H9 (cell line): Measurements from ENCODE around the gene OGFOD1. TPM values are rescaled to one million over a fixed set of nuclear protein-coding genes. Genes with fewer than 3 reads are reported as not detected.

Experiments used
- DNase-seq: peaks from one replicate; pipeline ENCODE4 v3.0.0-alpha.2; 2017
- H2AFZ ChIP-seq: one replicate; pipeline ENCODE4 v1.6.1; 2013; ENCODE audit warnings: mild to moderate bottlenecking, low read length, control low read depth, moderate library complexity
- H2AK5ac ChIP-seq: 2 replicates; pipeline ENCODE4 v1.6.1; 2013; ENCODE audit warnings: low read length, control low read depth, mixed read lengths; ENCODE audit not compliant: insufficient read length
- H2BK120ac ChIP-seq: one replicate; pipeline ENCODE4 v1.6.1; 2013; ENCODE audit warnings: low read depth, mild to moderate bottlenecking, low read length, control low read depth, inconsistent platforms; ENCODE audit not compliant: poor library complexity, severe bottlenecking
- H2BK12ac ChIP-seq: 2 replicates; pipeline ENCODE4 v1.6.1; 2013; ENCODE audit warnings: low read length, control low read depth, mixed read lengths, low read depth; ENCODE audit not compliant: insufficient read length
- H2BK15ac ChIP-seq: 2 replicates; pipeline ENCODE4 v1.6.1; 2013; ENCODE audit warnings: low read depth, low read length, control low read depth
- H2BK20ac ChIP-seq: one replicate; pipeline ENCODE4 v1.6.1; 2013; ENCODE audit warnings: low read depth, mild to moderate bottlenecking, low read length, control low read depth, inconsistent platforms; ENCODE audit not compliant: poor library complexity, severe bottlenecking
- H2BK5ac ChIP-seq: 2 replicates; pipeline ENCODE4 v1.6.1; 2013; ENCODE audit warnings: low read length, control low read depth, mixed read lengths; ENCODE audit not compliant: insufficient read length
- H3K14ac ChIP-seq: 2 replicates; pipeline ENCODE4 v1.6.1; 2013; ENCODE audit warnings: low read length, control low read depth; ENCODE audit not compliant: insufficient read depth
- H3K18ac ChIP-seq: 2 replicates; pipeline ENCODE4 v1.6.1; 2013; ENCODE audit warnings: low read depth, mild to moderate bottlenecking, mixed read lengths, low read length, control low read depth; ENCODE audit not compliant: insufficient read length
- H3K23ac ChIP-seq: 2 replicates; pipeline ENCODE4 v1.6.1; 2013; ENCODE audit warnings: low read length, control low read depth, mixed read lengths, low read depth; ENCODE audit not compliant: insufficient read length
- H3K23me2 ChIP-seq: 2 replicates; pipeline ENCODE4 v1.6.1; 2013; ENCODE audit warnings: low read depth, mild to moderate bottlenecking, mixed read lengths, low read length, control low read depth; ENCODE audit not compliant: insufficient read length, poor library complexity, severe bottlenecking
- H3K27ac ChIP-seq: 2 replicates; pipeline ENCODE4 v1.5.1; 2013; ENCODE audit warnings: low read length, control low read depth, mixed read lengths, low read depth; ENCODE audit not compliant: insufficient read length
- H3K27me3 ChIP-seq: 2 replicates; pipeline ENCODE4 v1.6.1; 2013; ENCODE audit warnings: low read length, control low read depth, inconsistent platforms; ENCODE audit not compliant: insufficient read depth
- H3K4ac ChIP-seq: 2 replicates; pipeline ENCODE4 v1.6.1; 2013; ENCODE audit warnings: low read depth, mild to moderate bottlenecking, control low read depth, inconsistent platforms, low read length, moderate library complexity
- H3K4me1 ChIP-seq: 2 replicates; pipeline ENCODE4 v1.6.1; 2013; ENCODE audit warnings: low read length, control low read depth, inconsistent platforms; ENCODE audit not compliant: insufficient read depth
- H3K4me2 ChIP-seq: 2 replicates; pipeline ENCODE4 v1.6.1; 2013; ENCODE audit warnings: low read length, control low read depth, mixed read lengths; ENCODE audit not compliant: insufficient read length, insufficient read depth
- H3K56ac ChIP-seq: 2 replicates; pipeline ENCODE4 v1.6.1; 2013; ENCODE audit warnings: low read depth, mild to moderate bottlenecking, mixed read lengths, low read length, control low read depth; ENCODE audit not compliant: insufficient read length
- H3K79me1 ChIP-seq: 2 replicates; pipeline ENCODE4 v1.6.1; 2013; ENCODE audit warnings: low read depth, mild to moderate bottlenecking, moderate library complexity, low read length, control low read depth, inconsistent platforms; ENCODE audit not compliant: insufficient read depth, poor library complexity, severe bottlenecking
- H3K79me2 ChIP-seq: 2 replicates; pipeline ENCODE4 v1.6.1; 2013; ENCODE audit warnings: low read length, control low read depth, inconsistent platforms; ENCODE audit not compliant: insufficient read depth
- H3K9ac ChIP-seq: 2 replicates; pipeline ENCODE4 v1.6.1; 2013; ENCODE audit warnings: low read length, control low read depth, mixed read lengths; ENCODE audit not compliant: insufficient read length; ENCODE audit errors: extremely low read depth
- H3K9me3 ChIP-seq: one replicate; pipeline ENCODE4 v1.6.1; 2013; ENCODE audit warnings: low read depth, low read length, inconsistent platforms; ENCODE audit not compliant: control insufficient read depth
- H3T11ph ChIP-seq: one replicate; pipeline ENCODE4 v1.6.1; 2013; ENCODE audit warnings: mild to moderate bottlenecking, low read length, control low read depth, inconsistent platforms
- H4K20me1 ChIP-seq: one replicate; pipeline ENCODE4 v1.6.1; 2013; ENCODE audit not compliant: control insufficient read depth, insufficient read length, insufficient read depth
- H4K5ac ChIP-seq: 2 replicates; pipeline ENCODE4 v1.6.1; 2013; ENCODE audit warnings: low read depth, mild to moderate bottlenecking, mixed read lengths, low read length, control low read depth; ENCODE audit not compliant: insufficient read length
- H4K8ac ChIP-seq: replicated peaks from 2 replicates; pipeline ENCODE4 v1.6.1; 2013; ENCODE audit warnings: low read length, control low read depth, mixed read lengths, low read depth; ENCODE audit not compliant: insufficient read length
- H4K91ac ChIP-seq: 2 replicates; pipeline ENCODE4 v1.6.1; 2013; ENCODE audit warnings: low read depth, mild to moderate bottlenecking, moderate library complexity, mixed read lengths, low read length, control low read depth; ENCODE audit not compliant: insufficient read length
- H3K27ac Mint-ChIP-seq, 3 experiments: 2 replicates in 2 of 3; 3 replicates in 1 of 3; pipeline ENCODE4 v1.8.0; 2020 to 2021; ENCODE audit warnings: mixed read lengths in 3 of 3, mild to moderate bottlenecking in 1 of 3, moderate library complexity in 1 of 3
- H3K27me3 Mint-ChIP-seq: 2 replicates; pipeline ENCODE4 v1.8.0; 2021; ENCODE audit warnings: low read depth, mild to moderate bottlenecking, moderate library complexity, mixed read lengths
- H3K36me3 Mint-ChIP-seq, 3 experiments: 2 replicates in 2 of 3; 3 replicates in 1 of 3; pipeline ENCODE4 v1.8.0; 2020 to 2021; ENCODE audit warnings: low read depth in 3 of 3, mixed read lengths in 3 of 3; ENCODE audit not compliant: insufficient read depth in 1 of 3
- H3K4me1 Mint-ChIP-seq, 2 experiments: 2 replicates each; pipeline ENCODE4 v1.8.0; 2020; ENCODE audit warnings: mixed read lengths in 2 of 2
- H3K4me3 Mint-ChIP-seq, 2 experiments: 2 replicates in 1 of 2; 3 replicates in 1 of 2; pipeline ENCODE4 v1.8.0; 2020 to 2021; ENCODE audit warnings: mild to moderate bottlenecking in 2 of 2, mixed read lengths in 2 of 2, moderate library complexity in 1 of 2
- H3K9me3 Mint-ChIP-seq, 2 experiments: 2 replicates in 1 of 2; 3 replicates in 1 of 2; pipeline ENCODE4 v1.8.0; 2020; ENCODE audit warnings: mild to moderate bottlenecking in 2 of 2, mixed read lengths in 2 of 2, moderate library complexity in 1 of 2
- WGBS: extraction: QIAGEN DNeasy Blood & Tissue Kit; methylation state at CpG from one replicate; pipeline ENCODE4 v1.1.7; 2013; ENCODE audit warnings: missing lambda C conversion rate, low lambda C conversion rate, mixed read lengths; ENCODE audit not compliant: insufficient read length; ENCODE audit errors: extremely low coverage; 5-methylcytosine and 5-hydroxymethylcytosine counted together
- total RNA-seq: library from RNA; stranded (reverse); gene quantifications from 2 replicates; pipeline ENCODE4 v1.2.1, GENCODE V29; 2021
- TF ChIP-seq, protein P1 (sequence below): fragments of 200-600 bp; sonication (generic); conservative IDR thresholded peaks from 3 replicates; pipeline ENCODE4 v1.8.0; 2021; ENCODE audit warnings: antibody characterized with exemption, mild to moderate bottlenecking

OGFOD1 gene
- total RNA-seq, 1 experiment from 2014 or later = 66.5 TPM

DNA sequence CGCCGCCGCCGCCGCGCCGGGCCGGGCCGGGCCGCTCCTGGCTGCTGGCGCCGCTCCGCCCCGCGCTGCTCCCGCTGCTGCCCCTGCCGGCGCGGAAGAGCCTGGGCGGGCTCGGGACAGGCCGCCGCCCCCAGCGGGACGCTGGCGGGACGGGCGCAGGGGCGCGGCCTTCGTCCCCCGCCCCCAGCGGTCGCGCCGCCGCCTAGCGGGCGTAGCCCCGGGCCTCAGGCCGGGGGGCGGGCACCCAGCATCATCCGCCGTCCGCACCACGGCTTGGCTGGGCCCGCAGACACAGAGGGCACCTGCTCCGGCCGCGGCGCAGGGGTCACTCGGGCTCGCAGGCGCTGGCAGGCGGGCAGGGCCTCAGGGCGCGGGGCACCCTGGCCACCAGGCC lies 25.9 kb upstream of the OGFOD1 start, which contains the start of gene AMFR:
Gene AMFR (minus strand): TSS at position 107 of the 394 bp plus-strand sequence. CDS start 218 bp downstream, outside the sequence.
- peak; percentile 66 for DNase-seq
- Histone ChIP-seq H3K4me2 (peak within 1 kb of the TSS; percentile 100), H3K4me1 (peaks cover 3% of the 10 kb centered on the region; the same call in 1 of the 2 replicates), H2BK5ac (no peak within 1 kb of the TSS), H3K9ac (peak within 1 kb of the TSS; percentile 74), H3K14ac (peak within 1 kb of the TSS; percentile 82), H3K4ac (no peak within 1 kb of the TSS), H3K27ac (no peak within 1 kb of the TSS), H3K79me2 (peaks cover 2% of the 10 kb centered on the region; the same call in 1 of the 2 replicates), H2AFZ (no peak within 1 kb of the TSS), H3K79me1 (peaks cover 3% of the 10 kb centered on the region), H4K5ac (no peak within 1 kb of the TSS), H3K56ac (no peak within 1 kb of the TSS), H3K27me3 (no peaks in the 10 kb centered on the region; the same call in 1 of the 2 replicates), H3K23me2 (peaks cover 7% of the 10 kb centered on the region), H3T11ph (no peak within 1 kb of the TSS), H2BK15ac (no peak within 1 kb of the TSS), H4K20me1 (no peaks in the 10 kb centered on the region), H4K91ac (no peak within 1 kb of the TSS), H3K23ac (no peak within 1 kb of the TSS), H2BK120ac (no peak within 1 kb of the TSS), H3K18ac (no peak within 1 kb of the TSS), H2BK12ac (no peak within 1 kb of the TSS), H4K8ac (no peak within 1 kb of the TSS), H2BK20ac (no peak within 1 kb of the TSS), H2AK5ac (no peak within 1 kb of the TSS), H3K9me3 (no peaks in the 10 kb centered on the region)
- Mint-ChIP-seq H3K27me3 (peaks cover 17% of the 10 kb centered on the region), H3K4me3 (peak within 1 kb of the TSS; percentile 85 to 95), H3K4me1 (peaks cover 34 to 39% of the 10 kb centered on the region in 2 experiments), H3K36me3 (peaks cover 0 to under 1% (median under 1%) of the 10 kb centered on the region in 3 experiments; a peak in 5 of 7 replicates), H3K9me3 (no peaks in the 10 kb centered on the region), H3K27ac (peak within 1 kb of the TSS in 1 of 3 experiments; percentile 13; a peak in 2 of 7 replicates)
- TF ChIP-seq, protein P1, sequence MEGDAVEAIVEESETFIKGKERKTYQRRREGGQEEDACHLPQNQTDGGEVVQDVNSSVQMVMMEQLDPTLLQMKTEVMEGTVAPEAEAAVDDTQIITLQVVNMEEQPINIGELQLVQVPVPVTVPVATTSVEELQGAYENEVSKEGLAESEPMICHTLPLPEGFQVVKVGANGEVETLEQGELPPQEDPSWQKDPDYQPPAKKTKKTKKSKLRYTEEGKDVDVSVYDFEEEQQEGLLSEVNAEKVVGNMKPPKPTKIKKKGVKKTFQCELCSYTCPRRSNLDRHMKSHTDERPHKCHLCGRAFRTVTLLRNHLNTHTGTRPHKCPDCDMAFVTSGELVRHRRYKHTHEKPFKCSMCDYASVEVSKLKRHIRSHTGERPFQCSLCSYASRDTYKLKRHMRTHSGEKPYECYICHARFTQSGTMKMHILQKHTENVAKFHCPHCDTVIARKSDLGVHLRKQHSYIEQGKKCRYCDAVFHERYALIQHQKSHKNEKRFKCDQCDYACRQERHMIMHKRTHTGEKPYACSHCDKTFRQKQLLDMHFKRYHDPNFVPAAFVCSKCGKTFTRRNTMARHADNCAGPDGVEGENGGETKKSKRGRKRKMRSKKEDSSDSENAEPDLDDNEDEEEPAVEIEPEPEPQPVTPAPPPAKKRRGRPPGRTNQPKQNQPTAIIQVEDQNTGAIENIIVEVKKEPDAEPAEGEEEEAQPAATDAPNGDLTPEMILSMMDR = peak; percentile 50
- no CpG with 5 or more reads among the region's 57 CpGs for WGBS
